ENCODE data around the gene CNTNAP5. TPM values are rescaled to one million over a fixed set of nuclear protein-coding genes. Genes with fewer than 3 reads are reported as not detected.

The CNTNAP5 gene
- total RNA-seq, 1 donor from 2014 or later: not detected

DNA sequence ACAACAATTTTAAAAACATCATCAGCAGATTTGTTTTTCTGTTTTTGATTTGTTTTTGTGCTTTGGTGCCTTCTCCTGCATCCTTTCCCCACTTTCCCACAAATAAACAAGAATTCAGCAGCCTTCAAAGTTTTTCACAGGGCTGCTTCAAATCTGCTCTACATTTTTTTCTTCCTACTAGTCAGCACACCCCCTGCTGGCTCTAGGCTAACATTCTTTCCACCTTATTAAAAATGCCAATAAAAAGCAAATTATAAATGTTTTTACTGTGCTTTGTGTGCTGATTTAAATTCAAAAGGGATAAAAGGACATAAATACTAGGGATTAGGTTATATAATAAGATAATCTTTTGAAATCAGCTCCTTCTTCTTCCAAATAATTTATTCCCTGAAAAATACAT lies 6.2 kb upstream of the CNTNAP5 start:
- DNase-seq (ENCODE audit: low read depth): no peak
- Histone ChIP-seq H3K4me3 (ENCODE audit: low read depth, low read length) (no peak overlapping the region), H3K27me3 (ENCODE audit: control insufficient read depth, insufficient read depth, low read length) (peaks cover 3% of the 10 kb centered on the region), H3K36me3 (ENCODE audit: control insufficient read depth, insufficient read depth, low read length) (no peaks in the 10 kb centered on the region)
- TF ChIP-seq, protein P1, sequence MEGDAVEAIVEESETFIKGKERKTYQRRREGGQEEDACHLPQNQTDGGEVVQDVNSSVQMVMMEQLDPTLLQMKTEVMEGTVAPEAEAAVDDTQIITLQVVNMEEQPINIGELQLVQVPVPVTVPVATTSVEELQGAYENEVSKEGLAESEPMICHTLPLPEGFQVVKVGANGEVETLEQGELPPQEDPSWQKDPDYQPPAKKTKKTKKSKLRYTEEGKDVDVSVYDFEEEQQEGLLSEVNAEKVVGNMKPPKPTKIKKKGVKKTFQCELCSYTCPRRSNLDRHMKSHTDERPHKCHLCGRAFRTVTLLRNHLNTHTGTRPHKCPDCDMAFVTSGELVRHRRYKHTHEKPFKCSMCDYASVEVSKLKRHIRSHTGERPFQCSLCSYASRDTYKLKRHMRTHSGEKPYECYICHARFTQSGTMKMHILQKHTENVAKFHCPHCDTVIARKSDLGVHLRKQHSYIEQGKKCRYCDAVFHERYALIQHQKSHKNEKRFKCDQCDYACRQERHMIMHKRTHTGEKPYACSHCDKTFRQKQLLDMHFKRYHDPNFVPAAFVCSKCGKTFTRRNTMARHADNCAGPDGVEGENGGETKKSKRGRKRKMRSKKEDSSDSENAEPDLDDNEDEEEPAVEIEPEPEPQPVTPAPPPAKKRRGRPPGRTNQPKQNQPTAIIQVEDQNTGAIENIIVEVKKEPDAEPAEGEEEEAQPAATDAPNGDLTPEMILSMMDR (IDR thresholded peaks at IDR 0.05; ENCODE audit: insufficient read depth, low read length, poor library complexity, severe bottlenecking): no peak

DNA sequence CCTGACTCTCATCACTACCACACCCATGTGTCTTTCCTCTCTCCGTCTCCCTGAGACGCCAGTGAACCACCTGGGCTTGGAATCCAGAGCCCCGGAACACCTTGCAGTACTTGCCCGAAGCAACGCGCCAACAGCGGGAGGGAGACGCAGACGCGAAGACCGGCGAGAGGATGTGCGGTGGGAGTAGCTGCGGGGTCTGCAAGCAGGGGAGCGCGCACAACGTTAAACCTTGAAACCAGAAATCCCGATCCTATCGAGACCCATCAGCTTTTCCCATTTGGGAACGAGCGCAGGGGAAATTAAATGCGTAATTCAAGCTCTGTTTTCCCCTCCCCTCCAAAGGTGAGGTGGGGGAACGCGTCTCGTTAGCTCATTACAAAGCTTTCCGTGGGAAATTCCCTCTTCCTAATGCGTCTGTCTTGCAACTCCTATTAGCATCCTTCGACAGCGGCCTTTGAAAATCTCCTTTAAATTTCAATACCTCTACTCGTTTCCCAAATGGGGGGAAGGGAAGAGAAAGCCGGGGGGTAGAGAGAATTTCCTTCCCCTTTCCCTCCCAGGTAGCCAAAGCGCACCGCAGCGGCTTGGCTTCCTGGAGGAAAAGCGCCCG lies 421 bp upstream of the CNTNAP5 start:
- TF ChIP-seq, protein P1 (IDR thresholded peaks at IDR 0.05; ENCODE audit: insufficient read depth, low read length, poor library complexity, severe bottlenecking): no peak
- Histone ChIP-seq H3K27me3 (ENCODE audit: control insufficient read depth, insufficient read depth, low read length) (peaks cover 21% of the 10 kb centered on the region), H3K4me3 (ENCODE audit: low read depth, low read length) (no peak overlapping the region), H3K36me3 (ENCODE audit: control insufficient read depth, insufficient read depth, low read length) (no peaks in the 10 kb centered on the region)
- no peak for DNase-seq (ENCODE audit: low read depth)

DNA sequence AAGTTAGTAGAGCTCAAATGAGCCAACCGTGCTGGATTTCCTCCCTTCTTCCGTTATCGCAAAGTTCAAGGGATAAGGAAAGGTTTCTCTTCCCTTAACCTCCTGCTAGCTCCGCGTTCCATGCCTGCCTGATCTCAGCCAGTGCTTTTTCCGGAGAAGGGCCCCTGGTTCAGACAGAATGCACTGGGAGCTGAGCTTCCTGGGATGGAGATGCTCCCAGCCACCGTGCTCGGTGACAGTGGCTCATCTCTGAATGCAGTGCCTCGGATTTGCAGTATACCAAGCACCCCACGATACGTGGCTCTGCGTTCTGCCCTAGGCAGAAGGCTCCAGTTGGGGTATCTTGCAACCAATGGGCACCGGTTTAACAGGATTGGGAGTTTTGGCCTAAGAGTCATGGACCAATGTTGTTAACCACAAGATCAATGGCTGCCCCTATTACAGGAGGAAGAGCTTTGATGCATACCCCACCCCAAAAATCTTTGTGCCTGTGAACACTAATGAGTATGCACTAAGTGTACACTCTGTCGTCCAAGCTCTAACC lies 876 bp downstream of the CNTNAP5 start:
- DNase-seq (ENCODE audit: low read depth): no peak
- TF ChIP-seq, protein P1 (IDR thresholded peaks at IDR 0.05; ENCODE audit: insufficient read depth, low read length, poor library complexity, severe bottlenecking): no peak
- H3K4me3 ChIP-seq (ENCODE audit: low read depth, low read length): no peak overlapping the region
- H3K36me3 ChIP-seq (ENCODE audit: control insufficient read depth, insufficient read depth, low read length): no peaks in the 10 kb centered on the region
- H3K27me3 ChIP-seq (ENCODE audit: control insufficient read depth, insufficient read depth, low read length): peaks cover 21% of the 10 kb centered on the region

DNA sequence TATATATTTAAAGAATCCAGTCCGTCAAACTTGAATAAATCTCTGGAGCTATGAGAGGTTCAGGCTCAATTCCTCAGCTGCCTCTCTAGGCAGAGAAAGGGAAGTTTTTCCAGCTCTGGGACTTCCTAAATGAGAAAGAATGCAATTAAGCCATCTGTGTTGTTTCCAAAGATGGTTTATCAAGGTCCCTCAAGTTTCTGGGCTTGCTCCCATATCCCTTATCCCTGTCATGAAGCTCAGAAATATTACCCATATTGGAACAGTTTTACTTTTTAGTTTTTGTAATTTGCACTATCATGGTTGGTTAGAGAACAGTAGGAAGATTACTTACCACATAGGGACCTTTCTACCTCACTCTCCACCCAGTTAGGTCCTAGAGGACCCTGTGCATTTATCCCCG lies 1.4 kb downstream of the CNTNAP5 start:
- Histone ChIP-seq H3K36me3 (ENCODE audit: control insufficient read depth, insufficient read depth, low read length) (no peaks in the 10 kb centered on the region), H3K4me3 (ENCODE audit: low read depth, low read length) (no peak overlapping the region), H3K27me3 (ENCODE audit: control insufficient read depth, insufficient read depth, low read length) (peaks cover 21% of the 10 kb centered on the region)
- TF ChIP-seq, protein P1 (IDR thresholded peaks at IDR 0.05; ENCODE audit: insufficient read depth, low read length, poor library complexity, severe bottlenecking): no peak
- DNase-seq (ENCODE audit: low read depth): no peak

DNA sequence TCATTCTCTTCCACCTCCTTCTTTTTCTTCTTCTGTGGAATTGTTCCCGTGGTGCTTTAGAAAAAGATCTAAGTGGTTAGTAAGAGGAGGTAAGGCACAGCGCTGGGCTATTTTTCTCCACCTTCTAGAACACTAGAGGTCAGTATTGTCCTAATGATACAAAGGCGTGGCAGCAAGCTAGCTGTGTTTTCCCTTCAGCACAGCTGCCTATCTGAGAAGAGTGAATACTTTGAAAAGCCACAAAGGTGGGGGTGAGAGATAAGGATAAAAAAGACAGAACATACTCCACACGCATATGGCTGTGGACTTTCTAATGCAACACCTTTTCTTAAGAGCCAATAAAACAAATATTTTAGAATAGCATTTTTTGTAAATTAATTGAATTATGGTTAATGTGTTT lies 2.1 kb downstream of the CNTNAP5 start:
- H3K27me3 ChIP-seq (ENCODE audit: control insufficient read depth, insufficient read depth, low read length): peaks cover 21% of the 10 kb centered on the region
- TF ChIP-seq, protein P1 (IDR thresholded peaks at IDR 0.05; ENCODE audit: insufficient read depth, low read length, poor library complexity, severe bottlenecking): peak; percentile 54
- no peaks in the 10 kb centered on the region for H3K36me3 ChIP-seq (ENCODE audit: control insufficient read depth, insufficient read depth, low read length)
- peak; percentile 9 for DNase-seq (ENCODE audit: low read depth)
- no peak overlapping the region for H3K4me3 ChIP-seq (ENCODE audit: low read depth, low read length)

DNA sequence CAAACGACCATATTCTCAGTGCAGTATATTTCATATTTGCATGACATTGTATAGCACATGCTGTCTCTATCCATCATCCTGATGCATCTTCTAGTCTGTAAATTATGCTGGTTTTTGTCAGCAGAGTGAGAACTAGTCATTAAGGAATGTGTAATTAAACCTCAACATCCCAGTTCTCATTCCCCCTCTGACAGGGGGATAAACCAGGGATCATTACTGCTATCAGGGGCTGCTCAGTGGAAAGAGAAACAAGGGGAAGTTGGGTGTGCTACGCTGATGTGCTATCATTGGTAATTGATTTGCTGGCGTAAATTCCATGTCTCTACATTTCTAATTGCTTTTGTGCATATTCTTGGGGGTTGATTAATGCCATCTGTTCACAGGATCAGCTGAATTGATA lies 7.7 kb downstream of the CNTNAP5 start:
- no peaks in the 10 kb centered on the region for H3K36me3 ChIP-seq (ENCODE audit: control insufficient read depth, insufficient read depth, low read length)
- TF ChIP-seq, protein P1 (IDR thresholded peaks at IDR 0.05; ENCODE audit: insufficient read depth, low read length, poor library complexity, severe bottlenecking): no peak
- no peaks in the 10 kb centered on the region for H3K27me3 ChIP-seq (ENCODE audit: control insufficient read depth, insufficient read depth, low read length)
- H3K4me3 ChIP-seq (ENCODE audit: low read depth, low read length): no peak overlapping the region
- no peak for DNase-seq (ENCODE audit: low read depth)

Data from kidney epithelial cell (primary cell).